Inferior parietal cortex (tissue), 1 donor: ENCODE results near the gene TNS1.

ENCODE experiments used
- DNase-seq: peaks from one replicate; pipeline ENCODE4 v3.0.0-alpha.2; 2016; ENCODE audit errors: extremely low spot score

The TNS1 gene

GRCh38 chr2:217980036-217980435 lies 22.8 kb downstream of the TNS1 start:
- no peak for DNase-seq

- no peak for DNase-seq
Observed at GRCh38 chr2:217979151-217979811, 23.5 kb downstream of the TNS1 start.

GRCh38 chr2:217978536-217979150 lies 24.2 kb downstream of the TNS1 start:
- DNase-seq = no peak

GRCh38 chr2:217977840-217978535 lies 24.8 kb downstream of the TNS1 start:
- DNase-seq = no peak

- DNase-seq = no peak
Observed at GRCh38 chr2:217976301-217976700, 26.5 kb downstream of the TNS1 start.

- DNase-seq = no peak
Observed at GRCh38 chr2:217975626-217976025, 27.2 kb downstream of the TNS1 start.

- DNase-seq = no peak
Observed at GRCh38 chr2:217974389-217975005, 28.3 kb downstream of the TNS1 start.

- no peak for DNase-seq
Observed at GRCh38 chr2:217973008-217973787, 29.6 kb downstream of the TNS1 start.

GRCh38 chr2:217972490-217972889 lies 30.3 kb downstream of the TNS1 start:
- no peak for DNase-seq

GRCh38 chr2:217972037-217972436 lies 30.8 kb downstream of the TNS1 start:
- DNase-seq = no peak

- no peak for DNase-seq
Observed at GRCh38 chr2:217971166-217971565, 31.6 kb downstream of the TNS1 start.

- DNase-seq = no peak
Observed at GRCh38 chr2:217970206-217970605, 32.6 kb downstream of the TNS1 start.

GRCh38 chr2:217969588-217969987 lies 33.2 kb downstream of the TNS1 start:
- no peak for DNase-seq

- DNase-seq = no peak
Observed at GRCh38 chr2:217968023-217968422, 34.8 kb downstream of the TNS1 start.

GRCh38 chr2:217966423-217967070 lies 36.2 kb downstream of the TNS1 start:
- no peak for DNase-seq

- DNase-seq = no peak
Observed at GRCh38 chr2:217964275-217965161, 38.3 kb downstream of the TNS1 start.

GRCh38 chr2:217960351-217960750 lies 42.4 kb downstream of the TNS1 start:
- DNase-seq = no peak

GRCh38 chr2:217959723-217960122 lies 43.1 kb downstream of the TNS1 start:
- no peak for DNase-seq

GRCh38 chr2:217958884-217959225 lies 43.9 kb downstream of the TNS1 start:
- DNase-seq = no peak

GRCh38 chr2:217958206-217958883 lies 44.5 kb downstream of the TNS1 start:
- no peak for DNase-seq
